HuH-7.5 (cell line): ENCODE data around the gene ZNF543.
"Not testable (repeated sequence)": the region's sequence is repeated elsewhere in the genome, so short reads cannot be mapped to it uniquely, and the experiment has no call there.

Experiments used
- DNase-seq: peaks from one replicate; pipeline ENCODE4 v3.0.0; 2011; ENCODE audit warnings: low spot score

ZNF543 gene

GRCh38 chr19:57320180-57321084 is at the start of gene ZNF543:
Gene ZNF543, plus strand, starts transcription at chr19:57320472. Its CDS starts 382 bp downstream, at chr19:57320854.
- peak; percentile 98 for DNase-seq

- DNase-seq = no peak
Measured at GRCh38 chr19:57271280-57271679, 49.0 kb upstream of the ZNF543 start.

DNA sequence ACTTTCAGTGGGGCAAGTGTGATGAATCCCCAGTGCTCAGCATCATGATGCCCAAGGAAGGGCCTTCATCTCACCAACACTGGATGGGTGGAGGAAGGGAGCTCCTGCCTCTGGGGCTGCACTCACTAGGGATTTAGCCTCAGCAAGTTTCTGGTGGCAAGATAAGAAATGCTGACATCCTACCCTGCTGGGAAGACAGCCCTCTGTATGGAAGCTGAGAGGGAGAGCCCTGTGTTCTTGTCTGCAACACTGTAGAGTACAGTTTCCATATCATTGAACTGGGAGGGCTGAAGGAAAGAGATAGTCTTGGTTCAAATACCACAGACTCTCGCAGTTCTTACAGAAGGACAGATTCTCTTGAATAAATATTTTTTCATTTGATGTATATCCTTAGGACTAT is 47.3 kb upstream of the ZNF543 start:
- DNase-seq = no peak

- DNase-seq = no peak
Measured at GRCh38 chr19:57276430-57276829, 43.8 kb upstream of the ZNF543 start.

DNA sequence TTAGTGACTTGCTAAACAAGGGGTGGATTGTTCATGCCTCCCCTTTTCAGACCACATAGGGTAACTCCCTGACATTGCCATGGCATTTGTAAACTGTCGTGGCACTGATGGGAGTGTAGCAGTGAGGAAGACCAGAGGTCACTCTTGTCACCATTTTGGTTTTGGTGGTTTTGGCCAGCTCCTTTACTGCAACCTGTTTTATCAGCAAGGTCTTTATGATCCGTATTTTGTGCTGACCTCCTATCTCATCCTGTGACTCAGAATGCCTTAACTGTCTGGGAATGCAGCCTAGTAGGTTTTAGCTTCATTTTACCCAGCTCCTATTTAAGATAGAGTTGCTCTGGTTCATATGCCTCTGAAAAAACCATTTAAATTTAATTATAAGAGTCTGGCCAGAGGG is 41.8 kb upstream of the ZNF543 start:
- DNase-seq = not testable (repeated sequence)

GRCh38 chr19:57279418-57280164 is 40.7 kb upstream of the ZNF543 start:
- peak; percentile 95 for DNase-seq

GRCh38 chr19:57280165-57280961 is 39.9 kb upstream of the ZNF543 start, which contains the start of gene ZNF460:
Gene ZNF460, plus strand, starts transcription at chr19:57280485. Its CDS starts 322 bp downstream, at chr19:57280807.
- peak; percentile 91 for DNase-seq

DNA sequence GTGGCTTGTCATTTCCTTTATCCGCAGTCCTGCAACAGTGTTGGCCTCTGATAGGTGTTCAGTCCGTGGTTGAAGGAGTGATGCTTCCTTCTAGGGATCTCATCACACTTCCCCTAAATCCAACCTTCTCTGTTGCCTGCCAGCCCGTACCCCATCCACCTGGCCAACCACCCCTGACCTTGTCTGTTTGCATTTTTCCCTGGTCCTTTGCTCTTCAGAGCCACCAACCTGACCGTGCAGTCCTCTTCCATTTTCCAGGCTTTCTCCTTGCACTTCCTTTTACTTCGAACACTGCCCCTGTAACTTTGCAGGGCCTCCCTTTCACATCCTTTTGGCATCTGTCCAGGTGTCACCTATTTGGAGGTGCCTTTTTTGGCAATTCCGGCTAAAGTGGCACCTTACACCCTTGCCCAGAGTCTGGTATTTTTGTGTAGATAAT is 39.3 kb upstream of the ZNF543 start:
- DNase-seq = no peak

GRCh38 chr19:57282011-57282643 is 38.1 kb upstream of the ZNF543 start:
- no peak for DNase-seq

- no peak for DNase-seq
Measured at GRCh38 chr19:57288373-57288772, 31.9 kb upstream of the ZNF543 start.

DNA sequence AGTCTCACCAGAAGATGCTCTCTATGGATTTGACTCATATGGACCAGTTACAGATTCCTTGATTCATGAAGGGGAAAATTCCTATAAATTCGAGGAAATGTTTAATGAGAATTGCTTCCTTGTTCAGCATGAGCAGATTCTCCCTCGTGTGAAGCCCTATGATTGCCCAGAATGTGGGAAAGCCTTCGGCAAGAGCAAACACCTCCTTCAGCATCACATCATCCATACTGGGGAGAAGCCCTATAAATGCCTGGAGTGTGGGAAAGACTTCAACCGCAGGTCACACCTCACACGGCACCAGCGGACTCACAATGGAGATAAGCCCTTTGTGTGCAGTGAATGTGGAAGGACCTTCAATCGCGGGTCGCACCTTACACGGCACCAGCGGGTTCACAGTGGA is 29.3 kb upstream of the ZNF543 start:
- no peak for DNase-seq

GRCh38 chr19:57292547-57292946 is 27.7 kb upstream of the ZNF543 start:
- no peak for DNase-seq

- DNase-seq = no peak
Measured at GRCh38 chr19:57293719-57294118, 26.6 kb upstream of the ZNF543 start.

DNA sequence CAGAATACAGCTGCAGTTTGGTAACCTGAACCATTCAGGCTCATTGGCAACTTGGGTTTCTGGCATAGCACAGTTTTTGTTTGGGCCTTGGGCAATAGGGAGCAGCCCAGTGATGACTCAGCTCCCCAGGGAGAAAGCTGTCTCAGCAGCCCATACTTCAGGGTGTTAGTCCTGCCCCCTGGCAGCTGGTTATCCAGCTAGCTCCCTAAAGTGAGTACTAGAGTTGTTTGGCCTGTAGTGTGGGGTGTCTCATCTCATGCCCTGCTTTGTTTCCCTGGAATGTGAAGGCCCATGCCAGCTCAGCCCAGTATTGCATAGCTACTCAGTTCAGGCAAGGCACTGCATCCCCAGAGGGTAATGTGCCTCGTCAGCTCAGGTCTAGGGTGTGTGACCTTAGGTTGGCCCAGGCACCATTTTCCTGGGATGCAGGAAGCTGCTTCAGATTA is 18.2 kb upstream of the ZNF543 start:
- no peak for DNase-seq

GRCh38 chr19:57302727-57303401 is 17.4 kb upstream of the ZNF543 start:
- no peak for DNase-seq

GRCh38 chr19:57305056-57305455 is 15.2 kb upstream of the ZNF543 start:
- no peak for DNase-seq

- DNase-seq = no peak
Measured at GRCh38 chr19:57308514-57308913, 11.8 kb upstream of the ZNF543 start.

DNA sequence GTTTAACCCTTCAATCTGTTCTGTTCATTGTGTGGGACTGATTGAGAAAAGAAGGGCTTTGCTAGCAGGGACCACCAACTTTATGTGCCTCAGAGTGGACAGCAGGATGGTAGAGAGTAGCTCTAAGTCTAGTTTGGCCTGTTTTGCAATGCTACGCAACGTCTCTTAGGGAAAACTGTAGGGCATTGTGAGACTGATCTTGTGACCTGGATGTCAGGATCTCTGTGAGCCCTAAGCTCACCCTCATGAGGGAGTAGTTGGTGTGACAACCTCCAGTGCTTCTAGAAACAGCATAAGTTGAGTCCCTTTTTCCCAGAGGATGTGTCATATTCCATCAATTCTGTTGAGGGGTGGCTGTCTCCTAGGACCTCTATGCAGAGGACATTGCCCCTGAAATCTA is 9.5 kb upstream of the ZNF543 start:
- DNase-seq = no peak

DNA sequence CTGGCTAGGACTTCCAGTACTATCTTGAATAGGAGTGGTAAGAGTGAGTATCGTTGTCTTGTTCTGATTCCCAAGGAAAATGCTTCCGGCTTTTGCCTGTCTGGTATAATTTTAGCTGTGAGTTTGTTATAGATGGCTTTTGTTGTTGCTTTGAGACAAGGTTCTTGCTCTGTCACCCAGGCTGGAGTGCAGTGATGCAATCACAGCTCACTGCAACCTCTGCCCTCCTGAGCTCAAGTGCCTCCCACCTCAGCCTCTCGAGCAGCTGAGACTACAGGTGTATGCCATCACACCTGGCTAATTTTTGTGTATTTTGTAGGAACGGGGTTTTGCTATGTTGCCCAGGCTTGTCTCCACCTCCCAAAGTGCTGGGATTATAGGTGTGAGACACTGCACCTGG is 6.1 kb upstream of the ZNF543 start:
- no peak for DNase-seq

GRCh38 chr19:57317503-57317902 is 2.8 kb upstream of the ZNF543 start:
- DNase-seq = no peak

GRCh38 chr19:57319869-57320179 is 448 bp upstream of the ZNF543 start:
- no peak for DNase-seq
